ENCODE measurements around the gene WDPCP. TPM values are rescaled to one million over a fixed set of nuclear protein-coding genes. Genes with fewer than 3 reads are reported as not detected.

The WDPCP gene
- total and polyA plus RNA-seq, 2 of the 8 experiments (the other 6 are each of a cell fraction or from before 2014, with no cell fraction given), result 9.3 to 25.8 TPM

- TF ChIP-seq BACH1 (IDR thresholded peaks at IDR 0.05; ENCODE audit: low read length) (no peak), SAP30 (IDR thresholded peaks at IDR 0.05; ENCODE audit: insufficient read depth, insufficient replicate concordance, low read length) (no peak), SP4 (IDR thresholded peaks at IDR 0.05; ENCODE audit: low read length) (no peak), CREB1 (IDR thresholded peaks at IDR 0.05) (no peak)
Observed at GRCh38 chr2:63440612-63441011, 147.7 kb downstream of the WDPCP start (continued).
